Measurements from ENCODE around the gene ZKSCAN5. TPM values are rescaled to one million over a fixed set of nuclear protein-coding genes. Genes with fewer than 3 reads are reported as not detected.
A peak's percentile ranks its signal among the peaks of the same experiment; 100 is the strongest.

The ZKSCAN5 gene
- total RNA-seq, 1 donor from 2014 or later: 15.3 TPM

- peaks cover 7% of the 10 kb centered on the region for H3K4me1 Mint-ChIP-seq (ENCODE audit: low read depth, unreplicated experiment)
- Histone ChIP-seq H4K20me1 (ENCODE audit: insufficient read depth, low read length) (peaks cover 73% of the 10 kb centered on the region), H3K9me3 (ENCODE audit: insufficient read depth, low read depth, low read length) (no peaks in the 10 kb centered on the region), H3K27me3 (ENCODE audit: insufficient read depth, low read length) (no peaks in the 10 kb centered on the region), H3K4me1 (ENCODE audit: insufficient read depth, low read length) (no peaks in the 10 kb centered on the region), H3K9ac (ENCODE audit: low read length) (no peak overlapping the region), H3K36me3 (ENCODE audit: insufficient read depth, low read length) (peaks cover 32% of the 10 kb centered on the region), H3K4me3 (ENCODE audit: insufficient read depth, low read depth, low read length) (no peak overlapping the region), H3K4me2 (ENCODE audit: low read length) (no peak overlapping the region), H2AFZ (ENCODE audit: low read depth, low read length) (no peak overlapping the region), H3K79me2 (ENCODE audit: insufficient read depth, low read length) (peaks cover 89% of the 10 kb centered on the region), H3K27ac (ENCODE audit: low read depth, low read length) (no peak overlapping the region)
- no peak for FAIRE-seq
- H3K27ac Mint-ChIP-seq (ENCODE audit: unreplicated experiment): no peak overlapping the region
- no peaks in the 10 kb centered on the region for H3K27me3 Mint-ChIP-seq (ENCODE audit: low read depth, unreplicated experiment)
- no peak overlapping the region for H3K4me3 Mint-ChIP-seq (ENCODE audit: unreplicated experiment)
- no peak for DNase-seq (ENCODE audit: low read depth)
- H3K9me3 Mint-ChIP-seq (ENCODE audit: unreplicated experiment): no peaks in the 10 kb centered on the region
- no peak for TF ChIP-seq EZH2 (IDR thresholded peaks at IDR 0.05; ENCODE audit: insufficient read depth, low read length)
- no peak for TF ChIP-seq CTCF (IDR thresholded peaks at IDR 0.05; ENCODE audit: insufficient read depth, low read depth, low read length)
- peaks cover 24% of the 10 kb centered on the region for H3K36me3 Mint-ChIP-seq (ENCODE audit: low read depth, unreplicated experiment)
These were observed 46.6 kb upstream of the ZKSCAN5 start for GRCh38 chr7:99457650-99458493.

- Histone ChIP-seq H3K79me2 (ENCODE audit: insufficient read depth, low read length) (peaks cover 99% of the 10 kb centered on the region), H3K36me3 (ENCODE audit: insufficient read depth, low read length) (peaks cover 38% of the 10 kb centered on the region), H3K27me3 (ENCODE audit: insufficient read depth, low read length) (no peaks in the 10 kb centered on the region), H3K4me1 (ENCODE audit: insufficient read depth, low read length) (no peaks in the 10 kb centered on the region), H3K4me2 (ENCODE audit: low read length) (no peak overlapping the region), H3K9me3 (ENCODE audit: insufficient read depth, low read depth, low read length) (no peaks in the 10 kb centered on the region), H4K20me1 (ENCODE audit: insufficient read depth, low read length) (peaks cover 80% of the 10 kb centered on the region), H3K27ac (ENCODE audit: low read depth, low read length) (no peak overlapping the region), H3K9ac (ENCODE audit: low read length) (no peak overlapping the region), H2AFZ (ENCODE audit: low read depth, low read length) (no peak overlapping the region), H3K4me3 (ENCODE audit: insufficient read depth, low read depth, low read length) (no peak overlapping the region)
- TF ChIP-seq EZH2 (IDR thresholded peaks at IDR 0.05; ENCODE audit: insufficient read depth, low read length) (no peak), CTCF (IDR thresholded peaks at IDR 0.05; ENCODE audit: insufficient read depth, low read depth, low read length) (peak; percentile 27)
- no peak overlapping the region for H3K27ac Mint-ChIP-seq (ENCODE audit: unreplicated experiment)
- H3K4me1 Mint-ChIP-seq (ENCODE audit: low read depth, unreplicated experiment): peaks cover 7% of the 10 kb centered on the region
- DNase-seq (ENCODE audit: low read depth): no peak
- H3K9me3 Mint-ChIP-seq (ENCODE audit: unreplicated experiment): no peaks in the 10 kb centered on the region
- H3K4me3 Mint-ChIP-seq (ENCODE audit: unreplicated experiment): no peak overlapping the region
- H3K27me3 Mint-ChIP-seq (ENCODE audit: low read depth, unreplicated experiment): no peaks in the 10 kb centered on the region
- peaks cover 22% of the 10 kb centered on the region for H3K36me3 Mint-ChIP-seq (ENCODE audit: low read depth, unreplicated experiment)
- no peak for FAIRE-seq
These were observed 45.4 kb upstream of the ZKSCAN5 start for GRCh38 chr7:99459087-99459486.

GRCh38 chr7:99460651-99461050 lies 43.8 kb upstream of the ZKSCAN5 start:
- H3K36me3 ChIP-seq (ENCODE audit: insufficient read depth, low read length): peaks cover 39% of the 10 kb centered on the region
- Mint-ChIP-seq H3K4me1 (ENCODE audit: low read depth, unreplicated experiment) (peaks cover 9% of the 10 kb centered on the region), H3K9me3 (ENCODE audit: unreplicated experiment) (no peaks in the 10 kb centered on the region), H3K27me3 (ENCODE audit: low read depth, unreplicated experiment) (no peaks in the 10 kb centered on the region), H3K36me3 (ENCODE audit: low read depth, unreplicated experiment) (peaks cover 18% of the 10 kb centered on the region), H3K4me3 (ENCODE audit: unreplicated experiment) (peak overlapping the region; percentile 69), H3K27ac (ENCODE audit: unreplicated experiment) (peak overlapping the region; percentile 30)
- no peak for DNase-seq (ENCODE audit: low read depth)
- H3K9me3 ChIP-seq (ENCODE audit: insufficient read depth, low read depth, low read length): no peaks in the 10 kb centered on the region
- H3K4me3 ChIP-seq (ENCODE audit: insufficient read depth, low read depth, low read length): no peak overlapping the region
- peaks cover 98% of the 10 kb centered on the region for H3K79me2 ChIP-seq (ENCODE audit: insufficient read depth, low read length)
- no peak for FAIRE-seq
- peaks cover 72% of the 10 kb centered on the region for H4K20me1 ChIP-seq (ENCODE audit: insufficient read depth, low read length)
- peaks cover 8% of the 10 kb centered on the region for H3K4me1 ChIP-seq (ENCODE audit: insufficient read depth, low read length)
- H3K4me2 ChIP-seq (ENCODE audit: low read length): no peak overlapping the region
- no peak overlapping the region for H3K9ac ChIP-seq (ENCODE audit: low read length)
- H3K27ac ChIP-seq (ENCODE audit: low read depth, low read length): no peak overlapping the region
- TF ChIP-seq CTCF (IDR thresholded peaks at IDR 0.05; ENCODE audit: insufficient read depth, low read depth, low read length) (no peak), EZH2 (IDR thresholded peaks at IDR 0.05; ENCODE audit: insufficient read depth, low read length) (no peak)
- H2AFZ ChIP-seq (ENCODE audit: low read depth, low read length): no peak overlapping the region
- H3K27me3 ChIP-seq (ENCODE audit: insufficient read depth, low read length): no peaks in the 10 kb centered on the region

Data from astrocyte (in vitro differentiated cells and primary cell).